ENCODE results near the gene HIVEP3. TPM values are rescaled to one million over a fixed set of nuclear protein-coding genes. Genes with fewer than 3 reads are reported as not detected.

The HIVEP3 gene
- total RNA-seq, 1 donor, result 1.8 TPM

- no peak for TF ChIP-seq CTCF (IDR thresholded peaks at IDR 0.05; ENCODE audit: extremely low read depth, low read depth, low read length)
- Histone ChIP-seq H3K36me3 (ENCODE audit: insufficient read depth, low read length) (no peaks in the 10 kb centered on the region), H4K20me1 (ENCODE audit: insufficient read depth, low read length) (peaks cover 3% of the 10 kb centered on the region), H3K9me3 (ENCODE audit: low read depth, low read length) (no peaks in the 10 kb centered on the region), H2AFZ (ENCODE audit: low read length) (no peak overlapping the region), H3K79me2 (ENCODE audit: insufficient read depth, low read length) (no peaks in the 10 kb centered on the region), H3K4me2 (ENCODE audit: insufficient read depth, low read length) (no peak overlapping the region), H3K27ac (ENCODE audit: low read depth, low read length) (no peak overlapping the region), H3K27me3 (ENCODE audit: insufficient read depth, low read length) (no peaks in the 10 kb centered on the region), H3K4me1 (ENCODE audit: insufficient read depth, low read length) (peaks cover 19% of the 10 kb centered on the region), H3K4me3 (ENCODE audit: insufficient read depth, low read length) (no peak overlapping the region)
- DNase-seq (ENCODE audit: insufficient read length, low spot score, missing footprints), result no peak
Measured at GRCh38 chr1:41488040-41488951, 430.4 kb downstream of the HIVEP3 start.

GRCh38 chr1:41487126-41488039 lies 431.3 kb downstream of the HIVEP3 start:
- no peak overlapping the region for H3K4me3 ChIP-seq (ENCODE audit: insufficient read depth, low read length)
- peaks cover 13% of the 10 kb centered on the region for H3K4me1 ChIP-seq (ENCODE audit: insufficient read depth, low read length)
- no peak for TF ChIP-seq CTCF (IDR thresholded peaks at IDR 0.05; ENCODE audit: extremely low read depth, low read depth, low read length)
- DNase-seq (ENCODE audit: insufficient read length, low spot score, missing footprints), result no peak
- no peaks in the 10 kb centered on the region for H3K27me3 ChIP-seq (ENCODE audit: insufficient read depth, low read length)
- H2AFZ ChIP-seq (ENCODE audit: low read length), result no peak overlapping the region
- H4K20me1 ChIP-seq (ENCODE audit: insufficient read depth, low read length), result peaks cover 3% of the 10 kb centered on the region
- H3K4me2 ChIP-seq (ENCODE audit: insufficient read depth, low read length), result no peak overlapping the region
- H3K79me2 ChIP-seq (ENCODE audit: insufficient read depth, low read length), result no peaks in the 10 kb centered on the region
- no peaks in the 10 kb centered on the region for H3K9me3 ChIP-seq (ENCODE audit: low read depth, low read length)
- no peaks in the 10 kb centered on the region for H3K36me3 ChIP-seq (ENCODE audit: insufficient read depth, low read length)
- H3K27ac ChIP-seq (ENCODE audit: low read depth, low read length), result no peak overlapping the region

GRCh38 chr1:41486371-41487125 lies 432.2 kb downstream of the HIVEP3 start:
- Histone ChIP-seq H2AFZ (ENCODE audit: low read length) (no peak overlapping the region), H3K79me2 (ENCODE audit: insufficient read depth, low read length) (no peaks in the 10 kb centered on the region), H3K27ac (ENCODE audit: low read depth, low read length) (no peak overlapping the region), H4K20me1 (ENCODE audit: insufficient read depth, low read length) (peaks cover 3% of the 10 kb centered on the region), H3K36me3 (ENCODE audit: insufficient read depth, low read length) (no peaks in the 10 kb centered on the region), H3K27me3 (ENCODE audit: insufficient read depth, low read length) (no peaks in the 10 kb centered on the region), H3K4me2 (ENCODE audit: insufficient read depth, low read length) (no peak overlapping the region), H3K9me3 (ENCODE audit: low read depth, low read length) (no peaks in the 10 kb centered on the region), H3K4me3 (ENCODE audit: insufficient read depth, low read length) (no peak overlapping the region), H3K4me1 (ENCODE audit: insufficient read depth, low read length) (peaks cover 13% of the 10 kb centered on the region)
- TF ChIP-seq CTCF (IDR thresholded peaks at IDR 0.05; ENCODE audit: extremely low read depth, low read depth, low read length), result no peak
- no peak for DNase-seq (ENCODE audit: insufficient read length, low spot score, missing footprints)

Data from osteoblast (primary cell).